HG03432 (cell line): ENCODE measurements around the gene RHOC.

ENCODE experiments used
- ATAC-seq: cut with Tn5 transposase; IDR thresholded peaks from one replicate; pipeline ENCODE4 v1.9.1; 2021; ENCODE audit warnings: mild to moderate bottlenecking, moderate library complexity; ENCODE audit not compliant: unreplicated experiment

Gene RHOC

GRCh38 chr1:112718691-112719418, 11.9 kb upstream of the RHOC start:
- ATAC-seq, result peak; percentile 27

DNA sequence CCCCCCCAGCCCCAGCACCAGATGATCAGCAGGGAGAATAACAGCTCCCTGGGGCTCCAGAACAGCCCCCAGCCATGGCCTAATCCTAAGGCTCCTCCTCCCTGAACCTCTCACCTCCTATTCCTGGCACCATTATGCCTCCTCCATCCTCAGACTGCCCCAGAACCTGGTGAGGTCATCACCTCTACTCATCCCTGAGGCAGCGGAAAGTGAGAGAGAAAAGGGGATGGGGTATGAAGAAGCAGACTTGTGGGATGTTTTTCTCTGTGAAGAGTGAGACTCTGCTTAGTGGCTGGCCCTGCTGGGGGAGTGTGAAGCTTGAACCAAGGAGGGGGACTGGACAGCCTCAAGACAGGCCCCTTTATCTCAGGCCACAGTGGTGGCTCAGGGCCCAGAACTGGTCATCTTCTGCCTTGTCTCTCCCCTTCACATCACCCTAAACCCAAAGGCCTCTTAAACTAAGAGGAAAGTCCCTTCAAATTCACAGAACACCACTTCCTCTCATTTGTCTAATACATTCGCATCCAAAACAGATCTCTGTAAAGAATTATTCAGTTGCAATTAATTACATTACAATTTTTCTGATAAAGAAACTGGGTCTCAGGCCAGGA, 10.4 kb upstream of the RHOC start:
- no peak for ATAC-seq

DNA sequence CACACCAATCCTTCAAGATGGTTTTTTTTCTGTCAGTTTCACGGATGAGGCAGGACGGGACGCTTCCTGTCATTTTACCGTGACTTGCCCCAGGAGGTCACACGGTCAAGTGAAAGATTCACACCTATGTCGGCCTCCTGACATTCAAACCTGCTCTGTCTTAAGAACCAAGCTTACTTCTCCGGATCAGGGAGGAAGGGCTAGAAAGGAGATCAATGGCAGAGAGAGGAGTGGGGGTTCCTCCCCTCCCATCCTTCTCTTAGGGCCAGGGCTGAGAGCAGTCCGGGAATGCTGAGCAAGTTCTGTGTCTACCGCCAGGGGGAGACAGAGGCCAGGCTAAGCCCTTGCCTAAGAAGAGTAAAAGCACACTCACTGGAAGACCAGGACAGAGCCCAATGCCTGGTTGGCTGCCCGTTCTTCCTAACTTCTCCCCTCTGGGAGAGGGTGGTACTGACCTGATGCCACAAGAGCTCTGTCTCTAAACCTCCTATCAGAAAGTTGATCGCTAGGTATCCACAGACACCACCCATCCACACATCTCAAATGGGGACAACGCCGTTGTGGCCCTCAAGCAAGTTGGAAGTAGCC, 9.3 kb upstream of the RHOC start:
- peak; percentile 28 for ATAC-seq

DNA sequence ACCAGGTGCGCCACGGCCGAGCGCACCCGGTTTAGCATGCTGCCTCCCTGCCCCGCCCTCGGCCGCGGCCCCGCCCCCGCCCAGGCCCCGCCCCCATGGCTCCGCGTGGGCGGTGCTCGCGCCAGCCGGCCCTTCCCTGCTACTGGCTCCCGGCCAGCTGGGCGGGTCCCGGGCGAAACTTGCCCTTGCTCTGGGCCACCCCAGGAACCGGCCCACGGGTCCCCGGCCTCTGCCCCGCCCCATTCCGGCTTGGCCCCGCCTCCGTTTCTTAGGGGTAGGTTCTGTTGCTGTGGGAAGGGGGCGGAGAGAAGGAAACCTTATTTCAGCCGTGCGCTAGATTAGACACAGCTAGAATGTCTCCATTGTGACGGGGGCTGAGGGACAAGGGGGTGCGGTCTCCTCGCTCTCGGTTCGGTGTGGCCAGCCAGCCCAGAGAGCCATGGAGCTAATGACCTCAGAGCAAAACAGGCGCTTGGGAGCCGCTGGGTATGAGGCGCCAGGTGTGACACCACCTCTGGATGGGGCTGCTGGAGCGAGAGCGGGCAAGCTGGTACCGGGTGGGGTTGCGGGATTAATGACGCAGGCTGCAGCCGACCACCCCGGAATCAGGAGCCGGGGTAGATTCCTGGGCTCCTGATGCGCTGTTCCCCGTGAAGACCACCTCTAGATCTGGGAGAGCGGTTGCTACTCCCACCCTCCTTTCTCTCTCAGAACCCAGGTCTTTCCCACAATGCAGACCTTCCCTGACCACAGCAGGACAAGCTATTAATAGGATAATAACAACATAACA, 8.5 kb upstream of the RHOC start, which contains the start of gene PPM1J:
TSS of gene PPM1J (minus strand) at position 69 of the 790 bp plus-strand sequence. CDS start at position 38, 31 bp downstream.
- peak; percentile 78 for ATAC-seq

GRCh38 chr1:112714313-112715263, 7.7 kb upstream of the RHOC start:
- peak; percentile 24 for ATAC-seq

GRCh38 chr1:112713466-112714312, 6.8 kb upstream of the RHOC start:
- no peak for ATAC-seq

GRCh38 chr1:112712701-112713128, 5.8 kb upstream of the RHOC start:
- ATAC-seq, result no peak

GRCh38 chr1:112712191-112712590, 5.3 kb upstream of the RHOC start:
- no peak for ATAC-seq

DNA sequence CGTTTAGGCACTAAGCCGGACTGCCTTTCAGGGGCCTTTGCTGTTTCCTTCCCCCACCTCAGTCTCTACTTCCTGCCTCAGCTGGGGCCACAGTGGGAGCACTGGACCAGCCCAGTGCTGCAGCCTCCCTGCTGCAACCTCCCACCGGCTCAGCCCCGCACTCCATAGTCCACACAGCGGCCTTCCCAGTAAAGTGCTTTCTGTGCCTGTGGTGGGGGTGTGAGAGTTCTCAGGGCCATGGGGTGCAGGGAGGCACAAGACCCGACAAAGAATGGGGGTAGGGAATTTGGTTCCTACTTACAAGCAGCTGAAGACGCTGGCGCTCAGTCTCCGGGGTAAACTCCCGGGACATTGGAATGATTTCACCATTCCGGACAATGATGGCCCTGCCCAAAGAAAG, 4.7 kb upstream of the RHOC start:
- ATAC-seq, result no peak

DNA sequence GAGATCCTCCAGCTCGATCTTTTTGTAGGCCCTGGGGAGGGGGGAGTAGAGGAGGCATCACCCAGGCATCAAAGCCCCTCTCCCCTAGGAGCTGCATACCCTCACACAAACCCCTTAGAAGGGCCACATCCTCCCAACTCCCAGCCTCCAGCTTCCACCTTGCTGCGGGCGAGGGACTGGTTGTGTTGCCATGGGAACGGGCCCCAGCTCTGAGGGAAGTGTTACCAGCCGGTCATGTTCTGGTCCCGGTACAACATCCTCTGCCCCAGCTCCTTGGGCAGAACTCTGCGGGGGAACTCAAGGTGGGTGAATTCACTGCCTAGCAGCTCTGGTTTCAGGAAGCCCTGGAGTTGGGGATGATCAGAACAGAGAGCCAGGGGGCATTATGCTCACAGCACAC, 4.1 kb upstream of the RHOC start:
- ATAC-seq, result no peak

DNA sequence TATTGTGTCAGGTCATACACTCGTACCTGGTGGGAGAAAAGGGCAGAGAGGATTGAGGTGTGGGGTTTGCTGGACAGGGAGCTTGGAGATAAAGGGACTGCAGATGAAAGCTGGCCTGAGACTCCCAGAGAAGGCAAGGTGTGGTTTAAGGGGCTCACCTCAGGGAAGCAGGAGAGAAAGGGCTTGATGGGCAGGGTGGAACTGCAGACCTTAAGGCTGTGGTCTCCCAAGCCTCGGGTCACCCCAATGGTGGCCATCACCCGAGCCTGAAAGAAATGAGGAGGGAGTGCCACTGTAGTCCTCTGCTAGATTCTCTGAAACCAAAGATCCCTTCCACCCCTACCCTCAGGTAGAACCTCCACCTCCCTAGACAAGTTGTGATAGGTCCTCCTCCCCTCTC, 3.7 kb upstream of the RHOC start:
- ATAC-seq, result no peak

DNA sequence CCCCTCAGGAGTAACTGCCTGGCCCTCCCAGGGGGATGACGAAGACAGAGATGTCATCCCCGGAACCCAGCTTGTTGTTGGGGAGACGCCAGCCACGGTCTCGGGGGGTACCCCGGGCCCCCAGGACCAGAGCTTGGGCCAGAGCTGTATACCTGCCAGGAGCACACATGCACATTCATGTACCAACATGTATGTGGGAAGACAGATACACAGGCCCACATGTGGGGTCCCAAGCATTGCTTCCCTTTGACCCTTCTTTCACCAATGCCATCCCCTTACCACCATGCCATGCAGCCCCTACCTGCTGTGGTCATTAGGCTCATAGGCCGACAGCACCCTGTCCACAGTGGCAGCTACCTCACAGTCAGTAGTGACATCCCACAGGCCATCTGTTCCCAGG, 3.2 kb upstream of the RHOC start:
- no peak for ATAC-seq

DNA sequence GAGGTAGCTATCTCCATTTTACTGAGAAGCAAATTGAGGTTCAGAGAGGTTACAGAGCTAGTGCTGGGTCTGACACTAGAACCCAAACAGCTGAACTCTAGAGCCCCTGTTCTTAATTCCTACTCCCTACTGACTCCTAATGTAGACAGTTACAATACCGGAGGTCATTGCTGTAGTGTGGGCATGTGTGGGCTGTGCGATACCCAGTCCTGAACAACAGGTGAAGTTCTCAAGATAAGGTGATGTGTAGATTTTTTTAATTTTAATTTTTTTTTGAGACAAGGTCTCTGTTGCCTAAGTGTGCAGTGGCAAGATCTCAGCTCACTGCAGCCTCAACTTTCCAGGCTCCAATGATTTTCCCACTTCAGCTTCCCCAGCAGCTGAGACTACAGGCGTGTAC, 1.6 kb upstream of the RHOC start:
- ATAC-seq, result no peak

- no peak for ATAC-seq
Measured at GRCh38 chr1:112708002-112708448, 1.1 kb upstream of the RHOC start.

DNA sequence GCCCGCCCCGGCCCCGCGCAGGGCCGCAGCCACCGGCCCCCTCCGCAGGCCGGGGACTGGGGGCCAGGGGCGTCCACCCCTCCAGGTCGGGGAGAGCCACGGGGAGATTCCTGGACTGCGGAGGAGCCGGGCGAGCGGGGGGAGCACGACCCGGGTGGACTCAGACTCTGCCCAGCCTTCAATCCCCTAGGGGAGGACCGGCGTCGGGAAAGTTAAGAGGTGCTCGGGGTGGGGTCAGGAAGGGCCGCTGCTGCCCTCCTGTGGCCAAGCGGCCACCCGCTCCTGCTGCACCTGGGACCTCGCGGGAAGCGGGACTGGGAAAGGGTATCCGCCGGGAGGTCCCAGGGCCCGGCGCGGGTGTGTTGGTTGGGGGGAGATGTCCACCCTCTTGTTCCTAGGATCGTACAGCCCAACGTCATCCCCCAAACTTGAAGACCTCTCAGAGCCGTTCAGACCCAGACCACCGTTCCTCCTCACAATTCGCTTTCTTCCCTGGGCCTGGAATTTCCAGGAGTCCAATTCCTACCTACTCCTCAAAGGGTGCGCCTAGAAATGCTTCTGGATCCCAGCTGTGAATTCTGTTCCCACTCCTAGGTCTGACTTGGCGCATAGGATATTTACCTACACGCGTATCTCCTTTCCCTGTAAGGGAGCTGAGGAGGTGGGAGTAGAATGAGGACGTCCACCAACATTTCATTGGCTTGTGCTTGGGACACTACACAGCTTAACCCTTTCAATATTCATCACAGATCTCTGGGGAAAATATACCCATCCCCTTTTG, 484 bp upstream of the RHOC start:
- ATAC-seq, result peak; percentile 66

GRCh38 chr1:112704934-112705627, 1.8 kb downstream of the RHOC start:
- ATAC-seq, result peak; percentile 64

DNA sequence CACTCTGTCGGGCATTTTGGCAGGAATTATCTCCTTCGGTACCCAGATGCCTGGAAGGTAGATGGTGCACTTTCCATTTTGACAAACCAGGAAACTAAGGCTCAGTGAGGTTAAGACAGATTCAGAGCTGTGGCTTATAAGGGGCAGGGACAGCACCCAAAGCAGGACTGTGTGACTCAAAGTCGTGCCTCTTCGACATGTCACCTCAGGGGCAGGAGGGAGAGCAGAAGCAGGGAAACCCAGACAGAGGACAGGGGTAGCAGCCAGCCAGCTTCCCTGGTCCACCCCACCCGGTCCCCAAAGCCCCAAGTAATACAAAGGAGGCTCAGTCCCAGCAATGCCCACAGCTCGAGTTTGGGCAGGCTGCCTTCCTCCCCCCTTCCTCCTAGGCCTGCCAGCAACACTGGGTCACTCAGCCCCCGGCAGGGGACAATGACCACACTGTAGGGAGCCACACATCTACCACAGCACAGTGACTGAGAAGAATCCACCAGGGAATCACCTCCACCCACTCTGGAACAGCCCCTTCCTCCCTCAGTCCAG, 2.5 kb downstream of the RHOC start:
- ATAC-seq, result no peak

DNA sequence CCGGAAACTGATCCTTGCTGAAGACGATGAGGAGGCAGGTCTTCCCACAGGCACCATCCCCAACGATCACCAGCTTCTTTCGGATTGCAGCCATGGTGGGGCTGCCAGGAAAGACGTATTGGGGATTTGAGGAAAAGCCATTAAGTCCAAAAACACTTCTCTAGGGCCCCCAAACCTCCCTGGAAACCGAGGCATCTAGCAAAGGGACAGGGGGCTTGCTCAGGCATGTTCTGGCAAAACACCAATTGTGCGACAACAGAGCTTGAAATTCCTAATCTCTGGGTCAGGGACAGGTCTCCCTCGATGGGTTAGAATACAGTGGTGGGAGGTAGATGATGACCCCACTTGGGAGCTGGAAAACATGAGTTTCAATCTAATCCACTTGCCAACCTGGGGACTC, 3.2 kb downstream of the RHOC start:
- no peak for ATAC-seq
